ENCODE data around the gene EMC9. TPM values are rescaled to one million over a fixed set of nuclear protein-coding genes. Genes with fewer than 3 reads are reported as not detected.

EMC9 gene
- total and polyA plus RNA-seq, 4 donors = 8.6 to 17.8 (median 13.4) TPM

DNA sequence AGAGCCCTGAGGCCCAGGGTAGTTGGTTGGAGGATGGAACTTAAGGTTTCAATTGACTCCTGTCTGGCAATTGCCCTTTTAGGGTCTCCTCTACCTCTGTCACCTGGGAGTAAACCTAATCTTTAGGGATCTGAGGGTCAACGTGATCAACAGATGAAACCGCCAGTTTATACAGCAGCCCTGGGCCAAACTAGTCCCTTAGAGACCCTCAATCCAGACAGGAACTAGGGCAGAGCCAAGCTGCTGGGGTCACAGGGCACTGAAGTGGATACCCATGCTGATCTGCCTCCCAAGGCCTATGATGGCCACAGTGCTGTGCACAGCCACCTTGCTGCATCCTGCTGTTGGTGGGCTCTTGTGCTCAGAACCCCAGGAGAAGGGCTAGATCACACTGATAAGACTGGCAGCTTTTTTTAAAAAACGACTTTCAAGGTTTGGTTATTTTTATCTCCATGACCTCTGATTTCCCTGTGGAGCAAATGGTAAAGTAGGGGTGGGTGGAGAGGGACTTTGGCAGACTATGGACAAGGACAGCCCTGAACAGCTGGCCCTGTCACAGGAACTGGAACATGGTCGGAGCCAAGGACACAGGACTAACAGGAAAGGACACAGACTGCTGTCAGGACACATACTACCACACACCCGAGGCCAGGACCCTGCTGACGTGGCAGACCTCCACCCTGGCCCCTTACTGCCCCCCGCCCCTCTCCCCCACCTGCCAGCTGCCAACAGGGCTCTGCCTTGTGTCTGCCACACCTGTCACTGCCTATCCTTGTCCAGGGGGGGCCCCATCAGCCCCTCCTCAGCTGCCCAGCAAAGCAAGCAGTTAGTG lies 10.5 kb downstream of the EMC9 start:
- no peaks in the 10 kb centered on the region for H3K36me3 ChIP-seq (ENCODE audit: control insufficient read depth in 4 of 4, insufficient read depth in 3 of 4, low read depth in 1 of 4, low read length in 3 of 4)
- H3K9me3 ChIP-seq (ENCODE audit: control insufficient read depth in 4 of 4, low read length in 3 of 4) = no peaks in the 10 kb centered on the region
- peak overlapping the region in 1 of 3 donors; percentile 30 for H3K4me3 ChIP-seq (ENCODE audit: low read depth in 1 of 3, low read length in 3 of 3)
- TF ChIP-seq RAD21 (IDR thresholded peaks at IDR 0.05) (peak; percentile 10 to 34), SP1 (IDR thresholded peaks at IDR 0.05) (peak; percentile 88), TAF1 (conservative IDR thresholded peaks at IDR 0.05) (no peak), HNF4G (IDR thresholded peaks at IDR 0.05) (no peak), NR2F2 (IDR thresholded peaks at IDR 0.05) (peak; percentile 76), FOXA1 (IDR thresholded peaks at IDR 0.05) (no peak), HNF4A (conservative IDR thresholded peaks at IDR 0.05) (peak; percentile 79 to 85), RXRA (IDR thresholded peaks at IDR 0.05) (peak; percentile 79 to 89), YY1 (IDR thresholded peaks at IDR 0.05) (peak; percentile 95), EGR1 (IDR thresholded peaks at IDR 0.05; ENCODE audit: low read depth in 2 of 2) (no peak), GABPA (IDR thresholded peaks at IDR 0.05 in 1 of 2, conservative IDR thresholded peaks at IDR 0.05 in 1 of 2) (peak in 1 of 2 donors; percentile 42), FOXA2 (IDR thresholded peaks at IDR 0.05) (no peak), JUND (IDR thresholded peaks at IDR 0.05) (no peak)
- TF ChIP-seq, protein P1, sequence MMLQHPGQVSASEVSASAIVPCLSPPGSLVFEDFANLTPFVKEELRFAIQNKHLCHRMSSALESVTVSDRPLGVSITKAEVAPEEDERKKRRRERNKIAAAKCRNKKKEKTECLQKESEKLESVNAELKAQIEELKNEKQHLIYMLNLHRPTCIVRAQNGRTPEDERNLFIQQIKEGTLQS (IDR thresholded peaks at IDR 0.05) = no peak
- TF ChIP-seq, protein P2, sequence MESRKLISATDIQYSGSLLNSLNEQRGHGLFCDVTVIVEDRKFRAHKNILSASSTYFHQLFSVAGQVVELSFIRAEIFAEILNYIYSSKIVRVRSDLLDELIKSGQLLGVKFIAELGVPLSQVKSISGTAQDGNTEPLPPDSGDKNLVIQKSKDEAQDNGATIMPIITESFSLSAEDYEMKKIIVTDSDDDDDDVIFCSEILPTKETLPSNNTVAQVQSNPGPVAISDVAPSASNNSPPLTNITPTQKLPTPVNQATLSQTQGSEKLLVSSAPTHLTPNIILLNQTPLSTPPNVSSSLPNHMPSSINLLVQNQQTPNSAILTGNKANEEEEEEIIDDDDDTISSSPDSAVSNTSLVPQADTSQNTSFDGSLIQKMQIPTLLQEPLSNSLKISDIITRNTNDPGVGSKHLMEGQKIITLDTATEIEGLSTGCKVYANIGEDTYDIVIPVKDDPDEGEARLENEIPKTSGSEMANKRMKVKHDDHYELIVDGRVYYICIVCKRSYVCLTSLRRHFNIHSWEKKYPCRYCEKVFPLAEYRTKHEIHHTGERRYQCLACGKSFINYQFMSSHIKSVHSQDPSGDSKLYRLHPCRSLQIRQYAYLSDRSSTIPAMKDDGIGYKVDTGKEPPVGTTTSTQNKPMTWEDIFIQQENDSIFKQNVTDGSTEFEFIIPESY (IDR thresholded peaks at IDR 0.05) = peak; percentile 43
- TF ChIP-seq, protein P3, sequence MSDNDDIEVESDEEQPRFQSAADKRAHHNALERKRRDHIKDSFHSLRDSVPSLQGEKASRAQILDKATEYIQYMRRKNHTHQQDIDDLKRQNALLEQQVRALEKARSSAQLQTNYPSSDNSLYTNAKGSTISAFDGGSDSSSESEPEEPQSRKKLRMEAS (IDR thresholded peaks at IDR 0.05) = peak; percentile 61
- TF ChIP-seq, protein P4, sequence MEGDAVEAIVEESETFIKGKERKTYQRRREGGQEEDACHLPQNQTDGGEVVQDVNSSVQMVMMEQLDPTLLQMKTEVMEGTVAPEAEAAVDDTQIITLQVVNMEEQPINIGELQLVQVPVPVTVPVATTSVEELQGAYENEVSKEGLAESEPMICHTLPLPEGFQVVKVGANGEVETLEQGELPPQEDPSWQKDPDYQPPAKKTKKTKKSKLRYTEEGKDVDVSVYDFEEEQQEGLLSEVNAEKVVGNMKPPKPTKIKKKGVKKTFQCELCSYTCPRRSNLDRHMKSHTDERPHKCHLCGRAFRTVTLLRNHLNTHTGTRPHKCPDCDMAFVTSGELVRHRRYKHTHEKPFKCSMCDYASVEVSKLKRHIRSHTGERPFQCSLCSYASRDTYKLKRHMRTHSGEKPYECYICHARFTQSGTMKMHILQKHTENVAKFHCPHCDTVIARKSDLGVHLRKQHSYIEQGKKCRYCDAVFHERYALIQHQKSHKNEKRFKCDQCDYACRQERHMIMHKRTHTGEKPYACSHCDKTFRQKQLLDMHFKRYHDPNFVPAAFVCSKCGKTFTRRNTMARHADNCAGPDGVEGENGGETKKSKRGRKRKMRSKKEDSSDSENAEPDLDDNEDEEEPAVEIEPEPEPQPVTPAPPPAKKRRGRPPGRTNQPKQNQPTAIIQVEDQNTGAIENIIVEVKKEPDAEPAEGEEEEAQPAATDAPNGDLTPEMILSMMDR (IDR thresholded peaks at IDR 0.05; ENCODE audit: low read depth, low read length, missing input control) = no peak
- TF ChIP-seq, protein P5, sequence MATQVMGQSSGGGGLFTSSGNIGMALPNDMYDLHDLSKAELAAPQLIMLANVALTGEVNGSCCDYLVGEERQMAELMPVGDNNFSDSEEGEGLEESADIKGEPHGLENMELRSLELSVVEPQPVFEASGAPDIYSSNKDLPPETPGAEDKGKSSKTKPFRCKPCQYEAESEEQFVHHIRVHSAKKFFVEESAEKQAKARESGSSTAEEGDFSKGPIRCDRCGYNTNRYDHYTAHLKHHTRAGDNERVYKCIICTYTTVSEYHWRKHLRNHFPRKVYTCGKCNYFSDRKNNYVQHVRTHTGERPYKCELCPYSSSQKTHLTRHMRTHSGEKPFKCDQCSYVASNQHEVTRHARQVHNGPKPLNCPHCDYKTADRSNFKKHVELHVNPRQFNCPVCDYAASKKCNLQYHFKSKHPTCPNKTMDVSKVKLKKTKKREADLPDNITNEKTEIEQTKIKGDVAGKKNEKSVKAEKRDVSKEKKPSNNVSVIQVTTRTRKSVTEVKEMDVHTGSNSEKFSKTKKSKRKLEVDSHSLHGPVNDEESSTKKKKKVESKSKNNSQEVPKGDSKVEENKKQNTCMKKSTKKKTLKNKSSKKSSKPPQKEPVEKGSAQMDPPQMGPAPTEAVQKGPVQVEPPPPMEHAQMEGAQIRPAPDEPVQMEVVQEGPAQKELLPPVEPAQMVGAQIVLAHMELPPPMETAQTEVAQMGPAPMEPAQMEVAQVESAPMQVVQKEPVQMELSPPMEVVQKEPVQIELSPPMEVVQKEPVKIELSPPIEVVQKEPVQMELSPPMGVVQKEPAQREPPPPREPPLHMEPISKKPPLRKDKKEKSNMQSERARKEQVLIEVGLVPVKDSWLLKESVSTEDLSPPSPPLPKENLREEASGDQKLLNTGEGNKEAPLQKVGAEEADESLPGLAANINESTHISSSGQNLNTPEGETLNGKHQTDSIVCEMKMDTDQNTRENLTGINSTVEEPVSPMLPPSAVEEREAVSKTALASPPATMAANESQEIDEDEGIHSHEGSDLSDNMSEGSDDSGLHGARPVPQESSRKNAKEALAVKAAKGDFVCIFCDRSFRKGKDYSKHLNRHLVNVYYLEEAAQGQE (IDR thresholded peaks at IDR 0.05) = peak; percentile 75
- peak overlapping the region in 1 of 2 donors; percentile 36 for H3K9ac ChIP-seq (ENCODE audit: low read depth in 1 of 2, low read length in 2 of 2)
- DNase-seq (ENCODE audit: low spot score) = no peak
- H3K27ac ChIP-seq (ENCODE audit: low read depth in 1 of 2, low read length in 2 of 2) = peak overlapping the region; percentile 72 to 83
- peaks cover 7 to 37% (median 30%) of the 10 kb centered on the region in 4 donors for H3K4me1 ChIP-seq (ENCODE audit: control insufficient read depth in 4 of 4, insufficient read depth in 4 of 4, low read length in 3 of 4)
- H3K27me3 ChIP-seq (ENCODE audit: control insufficient read depth in 4 of 4, insufficient read depth in 4 of 4, low read length in 3 of 4) = no peaks in the 10 kb centered on the region
- 36% methylated on average over 7 of the region's 7 CpGs for WGBS

Data from liver (tissue), 9 donors.